Activated T-helper 17 cell treated with anti-CD3 and anti-CD28 coated beads, Interleukin-2, amount 50 U/mL, for 72 hours (primary cell): Measurements from ENCODE around the gene CYTH2. TPM values are rescaled to one million over a fixed set of nuclear protein-coding genes. Genes with fewer than 3 reads are reported as not detected.
"Not testable (repeated sequence)": the region's sequence is repeated elsewhere in the genome, so short reads cannot be mapped to it uniquely, and the experiment has no call there.

Experiments used
- ATAC-seq: fragments of 150-1000 bp; cut with Tn5 transposase; replicated peaks from 2 replicates; pipeline ENCODE4 v1.10.0; 2021; ENCODE audit warnings: mild to moderate bottlenecking, moderate library complexity
- H3K27ac Mint-ChIP-seq: one replicate; pipeline ENCODE4 v1.8.0; 2022; ENCODE audit warnings: mixed read lengths
- H3K27me3 Mint-ChIP-seq: one replicate; pipeline ENCODE4 v1.8.0; 2022; ENCODE audit warnings: mixed read lengths
- H3K36me3 Mint-ChIP-seq: one replicate; pipeline ENCODE4 v1.8.0; 2022; ENCODE audit warnings: low read depth, mild to moderate bottlenecking, mixed read lengths
- H3K4me1 Mint-ChIP-seq: one replicate; pipeline ENCODE4 v1.8.0; 2022; ENCODE audit warnings: mixed read lengths
- H3K4me3 Mint-ChIP-seq: one replicate; pipeline ENCODE4 v1.8.0; 2022; ENCODE audit warnings: mild to moderate bottlenecking, mixed read lengths
- H3K9me3 Mint-ChIP-seq: one replicate; pipeline ENCODE4 v1.8.0; 2022; ENCODE audit warnings: mixed read lengths
- total RNA-seq, 2 donors: library from RNA; stranded (reverse); gene quantifications; one replicate each; pipeline ENCODE4 v1.2.3, GENCODE V29; 2022

Gene CYTH2
- total RNA-seq, 2 donors from 2014 or later = 30.6 to 35.4 TPM

- no peaks in the 10 kb centered on the region for H3K9me3 Mint-ChIP-seq
- H3K27ac Mint-ChIP-seq = no peak overlapping the region
- no peaks in the 10 kb centered on the region for H3K27me3 Mint-ChIP-seq
- ATAC-seq = no peak
- peaks cover 17% of the 10 kb centered on the region for H3K4me1 Mint-ChIP-seq
- H3K4me3 Mint-ChIP-seq = no peak overlapping the region
- H3K36me3 Mint-ChIP-seq = peaks cover 29% of the 10 kb centered on the region
These were observed 8.6 kb downstream of the CYTH2 start for GRCh38 chr19:48477698-48478338.

- Mint-ChIP-seq H3K27me3 (no peaks in the 10 kb centered on the region), H3K27ac (no peak overlapping the region), H3K9me3 (no peaks in the 10 kb centered on the region), H3K36me3 (peaks cover 21% of the 10 kb centered on the region), H3K4me1 (peaks cover 17% of the 10 kb centered on the region), H3K4me3 (peak overlapping the region; percentile 82)
- no peak for ATAC-seq
These were observed 9.4 kb downstream of the CYTH2 start for GRCh38 chr19:48478339-48479256.

- no peaks in the 10 kb centered on the region for H3K27me3 Mint-ChIP-seq
These were observed 10.5 kb downstream of the CYTH2 start for GRCh38 chr19:48479686-48480085.

GRCh38 chr19:48480183-48480557 lies 11.0 kb downstream of the CYTH2 start:
- no peaks in the 10 kb centered on the region for H3K9me3 Mint-ChIP-seq
- peak overlapping the region; percentile 85 for H3K27ac Mint-ChIP-seq
- H3K4me3 Mint-ChIP-seq = peak overlapping the region; percentile 82
- H3K27me3 Mint-ChIP-seq = no peaks in the 10 kb centered on the region
- peaks cover 9% of the 10 kb centered on the region for H3K36me3 Mint-ChIP-seq
- peaks cover 13% of the 10 kb centered on the region for H3K4me1 Mint-ChIP-seq
- no peak for ATAC-seq

More at GRCh38 chr19:48479686-48480085, 10.5 kb downstream of the CYTH2 start:
- no peaks in the 10 kb centered on the region for H3K9me3 Mint-ChIP-seq
- peaks cover 13% of the 10 kb centered on the region for H3K36me3 Mint-ChIP-seq
- peak overlapping the region; percentile 73 for H3K27ac Mint-ChIP-seq
- ATAC-seq = no peak
- peaks cover 13% of the 10 kb centered on the region for H3K4me1 Mint-ChIP-seq
- peak overlapping the region; percentile 82 for H3K4me3 Mint-ChIP-seq

- H3K36me3 Mint-ChIP-seq = peaks cover 2% of the 10 kb centered on the region
- H3K9me3 Mint-ChIP-seq = no peaks in the 10 kb centered on the region
- H3K4me1 Mint-ChIP-seq = peaks cover 13% of the 10 kb centered on the region
- peak overlapping the region; percentile 85 for H3K27ac Mint-ChIP-seq
- H3K27me3 Mint-ChIP-seq = no peaks in the 10 kb centered on the region
- peak overlapping the region; percentile 82 for H3K4me3 Mint-ChIP-seq
- ATAC-seq = peak; percentile 87
These were observed 11.7 kb downstream of the CYTH2 start for GRCh38 chr19:48480558-48481500.

- ATAC-seq = no peak
- Mint-ChIP-seq H3K27me3 (no peaks in the 10 kb centered on the region), H3K27ac (no peak overlapping the region), H3K36me3 (no peaks in the 10 kb centered on the region), H3K4me1 (peaks cover 13% of the 10 kb centered on the region), H3K4me3 (peak overlapping the region; percentile 82), H3K9me3 (no peaks in the 10 kb centered on the region)
These were observed 12.9 kb downstream of the CYTH2 start for GRCh38 chr19:48481846-48482639.

GRCh38 chr19:48483301-48483700 lies 14.1 kb downstream of the CYTH2 start:
- H3K4me3 Mint-ChIP-seq = no peak overlapping the region
- H3K36me3 Mint-ChIP-seq = no peaks in the 10 kb centered on the region
- peaks cover 13% of the 10 kb centered on the region for H3K4me1 Mint-ChIP-seq
- no peak for ATAC-seq
- peak overlapping the region; percentile 60 for H3K27ac Mint-ChIP-seq
- H3K27me3 Mint-ChIP-seq = no peaks in the 10 kb centered on the region
- no peaks in the 10 kb centered on the region for H3K9me3 Mint-ChIP-seq

- Mint-ChIP-seq H3K27ac (no peak overlapping the region), H3K36me3 (no peaks in the 10 kb centered on the region), H3K9me3 (no peaks in the 10 kb centered on the region), H3K4me1 (peaks cover 12% of the 10 kb centered on the region), H3K4me3 (no peak overlapping the region), H3K27me3 (no peaks in the 10 kb centered on the region)
- ATAC-seq = no peak
These were observed 15.2 kb downstream of the CYTH2 start for GRCh38 chr19:48484247-48484893.

- H3K36me3 Mint-ChIP-seq = no peaks in the 10 kb centered on the region
- H3K4me3 Mint-ChIP-seq = no peak overlapping the region
- H3K4me1 Mint-ChIP-seq = peaks cover 8% of the 10 kb centered on the region
- H3K27ac Mint-ChIP-seq = no peak overlapping the region
- no peak for ATAC-seq
- H3K27me3 Mint-ChIP-seq = no peaks in the 10 kb centered on the region
- no peaks in the 10 kb centered on the region for H3K9me3 Mint-ChIP-seq
These were observed 15.9 kb downstream of the CYTH2 start for GRCh38 chr19:48484931-48485612.

- not testable (repeated sequence) for ATAC-seq, H3K27ac Mint-ChIP-seq, H3K4me3 Mint-ChIP-seq, H3K27me3 Mint-ChIP-seq, H3K36me3 Mint-ChIP-seq, H3K9me3 Mint-ChIP-seq, H3K4me1 Mint-ChIP-seq
These were observed 17.5 kb downstream of the CYTH2 start for GRCh38 chr19:48486706-48487105.

- Mint-ChIP-seq H3K4me1 (peaks cover 15% of the 10 kb centered on the region), H3K36me3 (no peaks in the 10 kb centered on the region), H3K9me3 (no peaks in the 10 kb centered on the region), H3K27ac (no peak overlapping the region), H3K4me3 (no peak overlapping the region), H3K27me3 (peaks cover 13% of the 10 kb centered on the region)
- no peak for ATAC-seq
These were observed 18.4 kb downstream of the CYTH2 start for GRCh38 chr19:48487544-48487943.

GRCh38 chr19:48487948-48488347 lies 18.8 kb downstream of the CYTH2 start:
- peaks cover 15% of the 10 kb centered on the region for H3K27me3 Mint-ChIP-seq
- H3K9me3 Mint-ChIP-seq = no peaks in the 10 kb centered on the region
- no peak overlapping the region for H3K27ac Mint-ChIP-seq
- no peak for ATAC-seq
- H3K4me1 Mint-ChIP-seq = peaks cover 20% of the 10 kb centered on the region
- no peak overlapping the region for H3K4me3 Mint-ChIP-seq
- H3K36me3 Mint-ChIP-seq = no peaks in the 10 kb centered on the region

- H3K4me1 Mint-ChIP-seq = peaks cover 20% of the 10 kb centered on the region
- H3K27ac Mint-ChIP-seq, ATAC-seq, H3K9me3 Mint-ChIP-seq, H3K36me3 Mint-ChIP-seq, H3K4me3 Mint-ChIP-seq: not testable (repeated sequence)
- H3K27me3 Mint-ChIP-seq = peaks cover 15% of the 10 kb centered on the region
These were observed 19.3 kb downstream of the CYTH2 start for GRCh38 chr19:48488478-48488877.
